GM12891 (cell line): Measurements from ENCODE around the gene EFCAB11.

Experiments used
- DNase-seq: peaks from one replicate; pipeline ENCODE4 v3.0.0; 2011; ENCODE audit warnings: low spot score; ENCODE audit not compliant: insufficient read length
- FAIRE-seq: peaks from 2 replicates; lab custom pipeline; 2011; peaks lifted over from hg19 to GRCh38; lab: Jason Lieb, UNC
- PAX5 ChIP-seq: IDR thresholded peaks from 2 replicates; pipeline ENCODE4 v1.6.1; 2011; ENCODE audit warnings: low read length, moderate library complexity, mild to moderate bottlenecking; ENCODE audit not compliant: insufficient read depth, severe bottlenecking
- POLR2A ChIP-seq: IDR thresholded peaks from 2 replicates; pipeline ENCODE4 v1.6.1; 2011; ENCODE audit warnings: low read depth, low read length, control low read depth
- POLR2AphosphoS5 ChIP-seq: IDR thresholded peaks from 2 replicates; pipeline ENCODE4 v1.6.1; 2011; ENCODE audit warnings: low read depth, low read length, control low read depth
- POU2F2 ChIP-seq: IDR thresholded peaks from 2 replicates; pipeline ENCODE4 v1.6.1; 2011; ENCODE audit warnings: low read depth, mild to moderate bottlenecking, control low read depth, low read length, moderate library complexity
- SPI1 ChIP-seq: IDR thresholded peaks from 2 replicates; pipeline ENCODE4 v1.6.1; 2011; ENCODE audit warnings: low read depth, low read length, control low read depth
- TAF1 ChIP-seq: IDR thresholded peaks from 2 replicates; pipeline ENCODE4 v1.6.1; 2011; ENCODE audit warnings: low read depth, low read length, control low read depth

Gene EFCAB11

GRCh38 chr14:89836830-89837469, 117.6 kb downstream of the EFCAB11 start:
- TF ChIP-seq POLR2AphosphoS5, result no peak
- TF ChIP-seq POLR2A, result no peak
- no peak for TF ChIP-seq TAF1
- TF ChIP-seq POU2F2, result no peak
- TF ChIP-seq PAX5, result no peak
- TF ChIP-seq SPI1, result no peak
- FAIRE-seq (no peak), DNase-seq (no peak)

- TF ChIP-seq POLR2AphosphoS5, result no peak
- no peak for TF ChIP-seq POLR2A
- no peak for TF ChIP-seq PAX5
- no peak for TF ChIP-seq SPI1
- no peak for TF ChIP-seq POU2F2
- TF ChIP-seq TAF1, result no peak
- DNase-seq (no peak), FAIRE-seq (no peak)
Measured at GRCh38 chr14:89833661-89834060, 120.9 kb downstream of the EFCAB11 start.

DNA sequence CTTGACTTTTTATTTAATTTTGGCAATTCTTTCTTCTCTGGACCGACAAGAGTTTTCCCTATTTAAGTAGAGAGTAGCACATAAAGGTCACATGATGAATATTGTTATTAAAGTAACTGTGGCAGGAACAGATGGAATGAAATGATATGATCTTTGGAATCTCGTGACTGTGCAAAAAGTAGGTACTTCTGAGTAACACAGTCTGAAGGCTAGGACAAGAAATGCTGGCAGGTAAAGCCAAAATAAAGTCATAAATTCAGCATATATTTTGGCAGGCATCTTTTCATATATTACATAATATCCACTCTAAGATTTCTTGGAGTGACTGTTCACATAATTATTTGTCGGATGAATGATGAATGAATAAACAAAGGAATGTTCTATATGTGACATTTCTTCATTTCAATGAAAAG, 121.4 kb downstream of the EFCAB11 start:
- no peak for DNase-seq
- TF ChIP-seq POLR2A (no peak), SPI1 (no peak), POU2F2 (no peak), TAF1 (no peak), POLR2AphosphoS5 (no peak), PAX5 (no peak)

DNA sequence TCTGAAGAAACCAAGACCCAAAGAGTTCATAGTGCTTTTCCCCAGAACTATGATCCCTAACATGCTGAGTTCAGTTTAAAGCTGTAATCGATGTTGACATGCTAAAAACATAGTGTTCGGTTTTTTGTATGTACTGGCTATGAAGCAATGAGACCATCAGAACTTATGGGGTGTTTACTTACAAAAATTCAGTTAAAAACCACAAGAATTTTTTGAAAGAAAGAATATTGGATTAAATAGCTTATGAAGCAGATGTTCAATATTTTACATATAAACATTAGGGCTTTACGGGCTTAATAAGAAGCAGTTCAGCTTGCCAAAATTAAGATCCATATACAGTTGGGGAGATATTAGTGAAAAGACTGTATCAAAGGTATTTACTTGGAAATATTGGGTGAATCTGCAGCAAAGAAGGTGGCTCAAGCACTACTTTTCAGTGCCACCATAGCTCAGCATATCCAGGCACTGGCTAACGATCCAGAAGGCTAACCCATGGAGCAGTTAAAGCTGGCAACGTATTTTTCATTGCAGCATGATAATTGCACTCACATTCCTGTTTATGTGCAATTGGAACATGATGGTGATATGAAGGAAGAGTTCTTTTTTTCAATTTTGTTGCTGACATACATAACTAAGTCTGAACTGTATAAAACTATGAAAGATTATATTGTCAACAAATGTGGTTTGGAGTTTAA, 125.9 kb downstream of the EFCAB11 start:
- no peak for TF ChIP-seq PAX5
- TF ChIP-seq POLR2A, result no peak
- TF ChIP-seq SPI1, result no peak
- TF ChIP-seq POU2F2, result no peak
- TF ChIP-seq TAF1, result no peak
- TF ChIP-seq POLR2AphosphoS5, result no peak
- FAIRE-seq (no peak), DNase-seq (no peak)

More for the DNA sequence above, 121.4 kb downstream of the EFCAB11 start:
- no peak for FAIRE-seq

DNA sequence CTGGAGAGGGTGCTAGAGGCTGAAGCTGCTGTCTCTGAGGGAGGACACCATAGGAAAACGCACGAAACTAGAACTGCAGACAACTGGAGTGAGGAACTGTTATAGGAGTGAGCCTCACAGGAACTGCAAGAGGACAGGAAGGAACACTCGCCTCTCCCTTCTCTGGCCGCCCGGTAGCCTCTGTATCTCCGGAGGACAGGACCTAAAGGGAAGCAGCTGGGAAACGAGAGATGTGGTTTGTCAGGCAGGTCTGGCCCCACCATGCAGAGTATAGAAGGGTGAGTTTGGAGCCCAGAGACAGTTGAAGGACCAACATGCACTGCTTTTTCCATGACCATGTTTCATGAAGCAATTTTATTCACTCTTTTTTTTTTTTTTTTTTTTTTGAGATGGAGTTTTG, 127.3 kb downstream of the EFCAB11 start:
- no peak for DNase-seq
- TF ChIP-seq TAF1 (no peak), PAX5 (no peak), POU2F2 (no peak), POLR2A (no peak), POLR2AphosphoS5 (no peak), SPI1 (no peak)
- no peak for FAIRE-seq

GRCh38 chr14:89826596-89826995, 127.9 kb downstream of the EFCAB11 start:
- TF ChIP-seq TAF1 (no peak), PAX5 (no peak), SPI1 (no peak), POLR2A (no peak), POU2F2 (no peak), POLR2AphosphoS5 (no peak)
- DNase-seq (no peak), FAIRE-seq (no peak)

DNA sequence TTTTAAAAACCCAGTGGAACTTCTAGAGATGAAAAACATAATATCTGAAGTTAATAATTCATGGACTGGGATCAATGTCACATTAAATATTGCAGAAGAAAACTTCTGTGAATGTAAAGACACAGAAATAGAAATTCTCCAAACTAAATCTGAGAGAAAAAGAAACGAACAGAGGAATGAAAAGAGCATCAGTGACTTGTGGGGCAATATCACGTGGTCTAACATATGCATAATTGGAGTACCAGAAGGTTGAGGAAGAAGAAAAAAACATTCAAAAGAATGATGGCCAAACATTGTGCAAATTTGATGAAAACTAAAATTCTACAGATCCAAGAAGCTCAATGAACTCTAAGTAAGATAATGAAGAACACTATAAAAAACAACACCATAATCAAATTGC, 130.8 kb downstream of the EFCAB11 start:
- FAIRE-seq, result no peak
- TF ChIP-seq POLR2AphosphoS5, result no peak
- TF ChIP-seq TAF1, result no peak
- TF ChIP-seq POU2F2, result no peak
- TF ChIP-seq PAX5, result no peak
- no peak for TF ChIP-seq POLR2A
- TF ChIP-seq SPI1, result no peak
- DNase-seq, result no peak

DNA sequence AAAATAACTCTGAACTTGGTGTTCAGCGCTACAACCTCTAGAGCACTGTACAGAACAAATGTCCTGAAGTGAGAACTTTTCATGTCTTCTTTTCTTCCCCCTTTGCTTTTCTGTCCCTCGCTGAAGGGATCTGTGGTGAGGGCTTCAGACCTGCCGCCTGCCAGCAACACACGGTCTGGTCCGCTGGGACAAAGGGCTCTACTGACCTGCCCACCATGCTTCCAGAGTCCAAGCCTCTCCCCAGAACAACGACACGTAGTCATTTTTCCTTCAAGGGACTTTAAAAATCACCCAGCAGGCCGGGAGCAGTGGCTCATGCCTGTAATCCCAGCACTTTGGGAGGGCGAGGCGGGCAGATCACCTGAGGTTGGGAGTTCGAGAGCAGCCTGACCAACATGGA, 140.4 kb downstream of the EFCAB11 start:
- TF ChIP-seq SPI1, result no peak
- TF ChIP-seq PAX5, result no peak
- no peak for TF ChIP-seq POU2F2
- no peak for TF ChIP-seq POLR2AphosphoS5
- TF ChIP-seq TAF1, result no peak
- TF ChIP-seq POLR2A, result no peak
- DNase-seq, result no peak
- FAIRE-seq, result no peak

DNA sequence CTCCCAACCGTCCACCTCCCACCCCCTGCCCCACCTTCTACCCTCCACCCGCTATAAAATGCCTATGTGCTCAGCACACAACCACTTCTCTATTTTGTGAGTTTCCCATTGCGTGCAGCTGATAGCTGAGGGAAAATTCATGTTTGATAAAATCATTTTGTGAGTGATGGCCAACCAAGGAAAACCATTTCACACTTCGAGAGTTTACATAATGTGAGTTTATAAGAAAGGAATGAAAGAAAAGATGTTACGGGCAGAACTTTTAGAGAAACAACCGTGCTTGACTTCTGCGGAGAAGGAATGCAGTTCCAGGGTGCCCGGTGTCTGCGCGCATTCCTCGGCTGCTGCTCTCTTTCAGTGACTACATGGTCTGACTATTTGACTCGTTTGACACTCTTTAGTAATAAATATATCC, 140.9 kb downstream of the EFCAB11 start:
- DNase-seq (no peak), FAIRE-seq (no peak)
- TF ChIP-seq TAF1 (no peak), POLR2AphosphoS5 (no peak), PAX5 (no peak), POLR2A (no peak), POU2F2 (no peak)

DNA sequence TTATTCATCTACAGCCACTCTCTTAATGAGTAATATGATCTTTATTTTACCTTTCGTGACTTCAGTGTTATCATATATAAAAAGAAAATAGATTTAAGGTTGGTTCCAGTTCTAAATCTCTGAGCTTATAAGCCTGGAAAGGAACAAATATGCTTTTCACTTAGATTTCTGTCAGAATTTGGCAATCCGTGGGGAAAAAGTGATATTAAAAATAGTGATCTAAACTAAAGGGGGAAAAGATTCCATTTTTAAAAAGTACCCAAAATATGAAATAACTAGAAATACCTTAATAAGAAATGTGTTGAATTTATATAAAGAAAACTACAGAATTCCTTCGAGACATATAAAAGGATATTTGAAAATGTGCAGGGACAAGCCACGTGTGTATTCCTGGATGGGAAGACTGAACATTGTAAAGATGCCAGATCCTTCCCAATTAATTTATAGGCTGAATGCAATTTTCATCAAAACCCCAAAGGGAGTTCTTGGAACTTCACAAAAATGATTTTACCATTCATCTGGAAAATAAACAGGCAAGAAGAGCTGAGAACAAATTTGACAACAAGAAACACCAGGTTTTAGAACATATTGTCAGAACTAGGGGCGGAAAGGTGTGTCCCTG, 142.5 kb downstream of the EFCAB11 start:
- FAIRE-seq, result no peak
- TF ChIP-seq SPI1, result no peak
- TF ChIP-seq PAX5, result no peak
- TF ChIP-seq POLR2AphosphoS5, result no peak
- TF ChIP-seq POLR2A, result no peak
- TF ChIP-seq TAF1, result no peak
- TF ChIP-seq POU2F2, result no peak
- no peak for DNase-seq
